ENCODE measurements around the gene PGP.
A peak's percentile ranks its signal among the peaks of the same experiment; 100 is the strongest.

Gene PGP

DNA sequence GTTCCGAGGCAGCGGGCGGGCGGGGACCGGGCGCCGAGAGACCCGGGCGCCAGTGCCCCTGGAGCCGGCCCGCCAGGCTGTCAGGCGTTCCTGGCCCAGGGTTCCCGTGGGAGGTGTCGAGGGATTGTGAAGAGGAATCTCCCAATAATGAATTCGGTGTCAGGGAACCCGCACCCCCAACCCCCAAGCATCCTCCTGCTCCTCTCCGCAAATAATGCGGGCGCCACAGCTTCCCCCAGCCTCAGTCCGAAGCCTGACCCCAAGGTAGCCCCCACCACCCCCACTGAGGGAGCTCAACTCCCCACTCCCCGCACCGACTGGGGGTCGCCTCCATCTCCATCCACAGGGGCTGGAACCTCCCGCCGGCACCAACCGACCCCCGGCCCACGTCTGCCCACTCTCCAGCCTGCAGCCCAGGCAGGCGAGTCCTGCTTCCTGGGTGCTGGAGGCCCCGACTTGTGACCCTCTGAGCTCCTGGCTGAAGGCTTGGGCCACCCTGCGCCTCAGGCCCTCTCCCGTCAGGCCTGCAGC, 17.6 kb downstream of the PGP start:
- Histone ChIP-seq H3K27me3 (ENCODE audit: insufficient read depth, low read length, poor library complexity) (peaks cover 49% of the 10 kb centered on the region), H3K4me1 (ENCODE audit: insufficient read depth, low read length) (peaks cover 12% of the 10 kb centered on the region), H3K4me2 (ENCODE audit: insufficient read depth, low read length) (no peak overlapping the region), H3K9me3 (ENCODE audit: insufficient read depth, low read length, severe bottlenecking) (no peaks in the 10 kb centered on the region), H2AFZ (ENCODE audit: low read depth, low read length) (no peak overlapping the region), H4K20me1 (ENCODE audit: insufficient read depth, low read length) (peaks cover 16% of the 10 kb centered on the region), H3K4me3 (ENCODE audit: low read depth in 1 of 2, low read length in 2 of 2) (no peak overlapping the region), H3K27ac (ENCODE audit: low read length) (no peak overlapping the region), H3K79me2 (ENCODE audit: insufficient read depth, low read length) (no peaks in the 10 kb centered on the region), H3K36me3 (ENCODE audit: insufficient read depth, low read length) (no peaks in the 10 kb centered on the region), H3K9ac (ENCODE audit: low read depth, low read length) (no peak overlapping the region)
- DNase-seq (no peak), ATAC-seq (ENCODE audit: insufficient read depth, low read depth) (no peak)
- TF ChIP-seq, protein P1, sequence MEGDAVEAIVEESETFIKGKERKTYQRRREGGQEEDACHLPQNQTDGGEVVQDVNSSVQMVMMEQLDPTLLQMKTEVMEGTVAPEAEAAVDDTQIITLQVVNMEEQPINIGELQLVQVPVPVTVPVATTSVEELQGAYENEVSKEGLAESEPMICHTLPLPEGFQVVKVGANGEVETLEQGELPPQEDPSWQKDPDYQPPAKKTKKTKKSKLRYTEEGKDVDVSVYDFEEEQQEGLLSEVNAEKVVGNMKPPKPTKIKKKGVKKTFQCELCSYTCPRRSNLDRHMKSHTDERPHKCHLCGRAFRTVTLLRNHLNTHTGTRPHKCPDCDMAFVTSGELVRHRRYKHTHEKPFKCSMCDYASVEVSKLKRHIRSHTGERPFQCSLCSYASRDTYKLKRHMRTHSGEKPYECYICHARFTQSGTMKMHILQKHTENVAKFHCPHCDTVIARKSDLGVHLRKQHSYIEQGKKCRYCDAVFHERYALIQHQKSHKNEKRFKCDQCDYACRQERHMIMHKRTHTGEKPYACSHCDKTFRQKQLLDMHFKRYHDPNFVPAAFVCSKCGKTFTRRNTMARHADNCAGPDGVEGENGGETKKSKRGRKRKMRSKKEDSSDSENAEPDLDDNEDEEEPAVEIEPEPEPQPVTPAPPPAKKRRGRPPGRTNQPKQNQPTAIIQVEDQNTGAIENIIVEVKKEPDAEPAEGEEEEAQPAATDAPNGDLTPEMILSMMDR (IDR thresholded peaks at IDR 0.05; ENCODE audit: borderline replicate concordance, extremely low read depth, low read length, poor library complexity, severe bottlenecking), result no peak
- TF ChIP-seq EZH2 (IDR thresholded peaks at IDR 0.05; ENCODE audit: borderline replicate concordance, low read depth, low read length, severe bottlenecking), result no peak

DNA sequence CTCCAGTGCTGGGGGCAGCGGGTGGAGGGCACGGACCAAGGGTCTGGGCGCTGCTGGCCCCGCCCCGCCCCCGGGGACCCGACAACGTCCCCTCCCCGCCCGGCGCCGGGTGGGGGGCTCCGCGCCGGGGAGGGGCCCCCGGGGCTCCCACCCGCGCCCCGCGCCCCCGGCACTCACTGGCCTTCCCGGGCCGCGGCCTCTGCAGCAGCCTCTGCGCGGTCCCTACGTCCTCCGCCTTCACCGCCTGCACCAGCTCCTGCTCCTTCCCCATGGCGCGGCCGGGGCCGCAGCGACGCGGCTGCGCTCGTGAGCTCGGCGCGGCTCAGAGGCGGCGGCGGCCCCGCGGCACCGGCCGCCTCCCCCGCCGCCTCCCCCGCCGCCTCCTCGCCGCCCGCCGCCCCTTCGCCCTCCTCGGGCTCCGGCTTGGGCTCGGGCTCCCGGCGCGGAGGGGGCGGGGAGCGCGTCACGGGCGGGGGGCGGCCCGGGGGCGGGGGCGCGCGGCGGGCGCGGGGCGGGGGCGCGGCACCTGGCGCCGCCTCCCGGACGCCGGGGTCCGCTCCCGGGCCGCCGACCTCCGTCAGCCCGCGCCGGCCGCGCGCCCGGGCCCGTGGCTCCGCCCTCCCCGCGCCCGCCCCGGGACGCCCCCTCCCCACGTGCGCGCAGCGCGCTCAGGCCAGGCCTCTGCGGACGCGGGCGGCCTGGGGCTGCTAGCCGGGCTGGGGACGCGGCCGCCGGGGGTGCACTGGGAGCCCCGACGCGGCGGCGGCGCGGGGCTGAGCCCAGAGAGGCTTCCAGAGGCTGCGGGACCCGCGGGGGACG, 18.3 kb downstream of the PGP start, which contains the start of gene CASKIN1:
Gene CASKIN1, minus strand, starts transcription at position 444 of the 819 bp plus-strand sequence. Its CDS starts 173 bp downstream, at position 271.
- Histone ChIP-seq H3K9ac (ENCODE audit: low read depth, low read length) (peak within 1 kb of the TSS; percentile 45; the same call in 1 of the 2 replicates), H3K4me1 (ENCODE audit: insufficient read depth, low read length) (peaks cover 12% of the 10 kb centered on the region), H2AFZ (ENCODE audit: low read depth, low read length) (no peak within 1 kb of the TSS), H3K79me2 (ENCODE audit: insufficient read depth, low read length) (no peaks in the 10 kb centered on the region), H3K4me2 (ENCODE audit: insufficient read depth, low read length) (peak within 1 kb of the TSS; percentile 69), H3K27ac (ENCODE audit: low read length) (no peak within 1 kb of the TSS), H3K27me3 (ENCODE audit: insufficient read depth, low read length, poor library complexity) (peaks cover 49% of the 10 kb centered on the region), H3K9me3 (ENCODE audit: insufficient read depth, low read length, severe bottlenecking) (no peaks in the 10 kb centered on the region), H3K4me3 (ENCODE audit: low read depth in 1 of 2, low read length in 2 of 2) (peak within 1 kb of the TSS in 1 of 2 experiments; percentile 51; a peak in 2 of 4 replicates), H4K20me1 (ENCODE audit: insufficient read depth, low read length) (peaks cover 16% of the 10 kb centered on the region), H3K36me3 (ENCODE audit: insufficient read depth, low read length) (no peaks in the 10 kb centered on the region)
- DNase-seq, result no peak
- no peak for TF ChIP-seq EZH2 (IDR thresholded peaks at IDR 0.05; ENCODE audit: borderline replicate concordance, low read depth, low read length, severe bottlenecking)
- TF ChIP-seq, protein P1 (IDR thresholded peaks at IDR 0.05; ENCODE audit: borderline replicate concordance, extremely low read depth, low read length, poor library complexity, severe bottlenecking), result no peak
- ATAC-seq (ENCODE audit: insufficient read depth, low read depth), result peak; percentile 66

DNA sequence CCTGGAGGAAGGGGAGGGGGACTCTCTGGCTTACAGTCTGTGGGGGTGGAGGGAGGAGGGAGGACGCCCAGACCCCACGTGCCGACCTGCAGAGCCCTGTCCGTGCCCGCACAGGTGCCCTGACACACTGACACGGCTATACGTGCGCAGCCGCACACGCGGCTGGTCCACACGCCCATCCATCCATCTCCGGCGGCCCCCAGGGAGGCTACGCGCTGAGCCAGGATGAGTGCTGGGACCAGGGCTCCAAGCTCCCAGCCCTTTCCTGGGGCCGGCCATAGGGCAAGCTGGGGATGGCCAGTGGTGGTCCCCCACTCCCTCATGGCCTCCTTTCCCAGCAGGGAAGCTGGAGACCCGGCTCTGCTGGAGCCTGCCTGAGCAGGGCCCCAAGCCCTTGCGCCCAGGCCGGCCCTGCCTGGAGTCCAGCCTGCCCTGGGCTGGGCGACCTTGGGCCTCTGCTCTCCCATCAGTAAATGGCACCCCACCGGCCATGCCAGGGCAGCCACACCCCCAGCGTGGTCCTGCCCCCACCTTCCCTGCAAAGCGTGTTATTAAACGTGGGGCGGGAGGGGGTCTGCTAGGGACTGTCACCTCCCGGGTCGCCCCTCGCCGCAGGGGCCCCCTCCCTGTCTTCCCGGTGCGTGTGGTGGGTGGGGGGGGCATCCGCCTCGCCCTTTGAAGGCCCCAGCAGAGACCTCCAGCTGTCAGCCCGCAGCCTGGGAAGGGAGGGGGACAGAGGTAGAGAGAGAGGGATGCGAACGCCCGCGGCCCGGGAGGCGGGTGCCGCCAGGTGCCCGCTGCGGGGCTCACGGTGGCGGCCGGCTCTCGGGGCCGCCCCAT, 19.1 kb downstream of the PGP start:
- H3K27me3 ChIP-seq (ENCODE audit: insufficient read depth, low read length, poor library complexity), result peaks cover 49% of the 10 kb centered on the region
- peak overlapping the region; percentile 69 for H3K4me2 ChIP-seq (ENCODE audit: insufficient read depth, low read length)
- H3K36me3 ChIP-seq (ENCODE audit: insufficient read depth, low read length), result no peaks in the 10 kb centered on the region
- H3K9me3 ChIP-seq (ENCODE audit: insufficient read depth, low read length, severe bottlenecking), result no peaks in the 10 kb centered on the region
- H4K20me1 ChIP-seq (ENCODE audit: insufficient read depth, low read length), result peaks cover 16% of the 10 kb centered on the region
- peaks cover 12% of the 10 kb centered on the region for H3K4me1 ChIP-seq (ENCODE audit: insufficient read depth, low read length)
- DNase-seq, result peak; percentile 77
- TF ChIP-seq EZH2 (IDR thresholded peaks at IDR 0.05; ENCODE audit: borderline replicate concordance, low read depth, low read length, severe bottlenecking), result peak; percentile 89
- TF ChIP-seq, protein P1 (IDR thresholded peaks at IDR 0.05; ENCODE audit: borderline replicate concordance, extremely low read depth, low read length, poor library complexity, severe bottlenecking), result no peak
- ATAC-seq (ENCODE audit: insufficient read depth, low read depth), result peak; percentile 70
- no peak overlapping the region for H2AFZ ChIP-seq (ENCODE audit: low read depth, low read length)
- H3K79me2 ChIP-seq (ENCODE audit: insufficient read depth, low read length), result no peaks in the 10 kb centered on the region
- peak overlapping the region in 1 of 2 experiments; percentile 51; a peak in 2 of 4 replicates for H3K4me3 ChIP-seq (ENCODE audit: low read depth in 1 of 2, low read length in 2 of 2)
- peak overlapping the region; percentile 45; the same call in 1 of the 2 replicates for H3K9ac ChIP-seq (ENCODE audit: low read depth, low read length)
- no peak overlapping the region for H3K27ac ChIP-seq (ENCODE audit: low read length)

Data from DND-41 (cell line).